Activated T-helper 2 cell treated with anti-CD3 and anti-CD28 coated beads, Interferon-gamma antibody, Interleukin-2, Interleukin-4, amounts not matched to agents 10 μg/mL and 5 μg/mL and 100 μg/mL, durations not matched to agents 14 hours and 24 hours and 36 hours (primary cell): ENCODE results near the gene YARS1. TPM values are rescaled to one million over a fixed set of nuclear protein-coding genes. Genes with fewer than 3 reads are reported as not detected.
A peak's percentile ranks its signal among the peaks of the same experiment; 100 is the strongest.

Experiments used
- DNase-seq: peaks from one replicate; pipeline ENCODE4 v3.0.0; 2021; ENCODE audit warnings: low spot score
- H3K27ac Mint-ChIP-seq: one replicate; pipeline ENCODE4 v1.8.0; 2021; ENCODE audit warnings: mixed read lengths
- H3K27me3 Mint-ChIP-seq: one replicate; pipeline ENCODE4 v1.8.0; 2021; ENCODE audit warnings: low read depth, mixed read lengths
- H3K36me3 Mint-ChIP-seq: one replicate; pipeline ENCODE4 v1.8.0; 2021; ENCODE audit warnings: low read depth, mixed read lengths
- H3K4me1 Mint-ChIP-seq: one replicate; pipeline ENCODE4 v1.8.0; 2021; ENCODE audit warnings: low read depth, mixed read lengths
- H3K4me3 Mint-ChIP-seq: one replicate; pipeline ENCODE4 v1.8.0; 2021; ENCODE audit warnings: low read depth, mild to moderate bottlenecking, moderate library complexity, mixed read lengths
- H3K9me3 Mint-ChIP-seq: one replicate; pipeline ENCODE4 v1.8.0; 2021; ENCODE audit warnings: mixed read lengths
- intact Hi-C: fragments of 100-400 bp; cut with micrococcal nuclease; formaldehyde crosslinking; loops from one replicate; pipeline ENCODE4 v1.15.1; 2023
- total RNA-seq: library from RNA; stranded (reverse); gene quantifications from 2 replicates; pipeline ENCODE4 v1.2.3, GENCODE V29; 2022

YARS1 gene
- total RNA-seq, 1 donor from 2014 or later = 155 TPM

GRCh38 chr1:32754317-32755097 is 62.7 kb downstream of the YARS1 start:
- peaks cover 32% of the 10 kb centered on the region for H3K27me3 Mint-ChIP-seq
- H3K36me3 Mint-ChIP-seq = no peaks in the 10 kb centered on the region
- no peak for DNase-seq
- no peak overlapping the region for H3K27ac Mint-ChIP-seq
- H3K9me3 Mint-ChIP-seq = no peaks in the 10 kb centered on the region
- peaks cover 4% of the 10 kb centered on the region for H3K4me1 Mint-ChIP-seq
- peak overlapping the region; percentile 55 for H3K4me3 Mint-ChIP-seq
- intact Hi-C loops = loop anchor here (5.0 kb wide), 1 partner anchor 37 kb away; no protein-coding TSS in a partner anchor

- peaks cover 35% of the 10 kb centered on the region for H3K27me3 Mint-ChIP-seq
- DNase-seq = peak; percentile 53
- H3K27ac Mint-ChIP-seq = no peak overlapping the region
- no peaks in the 10 kb centered on the region for H3K36me3 Mint-ChIP-seq
- H3K4me3 Mint-ChIP-seq = peak overlapping the region; percentile 55
- H3K4me1 Mint-ChIP-seq = peaks cover 4% of the 10 kb centered on the region
- H3K9me3 Mint-ChIP-seq = no peaks in the 10 kb centered on the region
- intact Hi-C loops = loop anchor here (5.0 kb wide), 1 partner anchor 36 kb away; no protein-coding TSS in a partner anchor
These were observed 63.4 kb downstream of the YARS1 start for GRCh38 chr1:32753532-32754316.

GRCh38 chr1:32749771-32750170 is 67.4 kb downstream of the YARS1 start:
- Mint-ChIP-seq H3K27ac (no peak overlapping the region), H3K27me3 (peaks cover 21% of the 10 kb centered on the region), H3K4me1 (peaks cover 4% of the 10 kb centered on the region), H3K9me3 (no peaks in the 10 kb centered on the region), H3K36me3 (no peaks in the 10 kb centered on the region), H3K4me3 (no peak overlapping the region)
- intact Hi-C loops = loop anchor here (5.0 kb wide), 1 partner anchor 32 kb away; no protein-coding TSS in a partner anchor
- DNase-seq = no peak

- Mint-ChIP-seq H3K9me3 (no peaks in the 10 kb centered on the region), H3K27me3 (peaks cover 22% of the 10 kb centered on the region), H3K36me3 (no peaks in the 10 kb centered on the region), H3K4me3 (no peak overlapping the region), H3K4me1 (peaks cover 2% of the 10 kb centered on the region), H3K27ac (no peak overlapping the region)
- no peak for DNase-seq
- intact Hi-C loops = no loop called here
These were observed 67.8 kb downstream of the YARS1 start for GRCh38 chr1:32749332-32749731.

GRCh38 chr1:32748926-32749325 is 68.2 kb downstream of the YARS1 start:
- no peaks in the 10 kb centered on the region for H3K36me3 Mint-ChIP-seq
- DNase-seq = no peak
- intact Hi-C loops = no loop called here
- no peaks in the 10 kb centered on the region for H3K4me1 Mint-ChIP-seq
- peaks cover 24% of the 10 kb centered on the region for H3K27me3 Mint-ChIP-seq
- no peak overlapping the region for H3K27ac Mint-ChIP-seq
- H3K9me3 Mint-ChIP-seq = no peaks in the 10 kb centered on the region
- H3K4me3 Mint-ChIP-seq = no peak overlapping the region

- intact Hi-C loops = no loop called here
- Mint-ChIP-seq H3K4me1 (no peaks in the 10 kb centered on the region), H3K27ac (no peak overlapping the region), H3K9me3 (no peaks in the 10 kb centered on the region), H3K36me3 (no peaks in the 10 kb centered on the region), H3K4me3 (no peak overlapping the region), H3K27me3 (peaks cover 29% of the 10 kb centered on the region)
- DNase-seq = no peak
These were observed 68.8 kb downstream of the YARS1 start for GRCh38 chr1:32748348-32748747.

GRCh38 chr1:32746130-32746529 is 71.0 kb downstream of the YARS1 start:
- H3K4me1 Mint-ChIP-seq = no peaks in the 10 kb centered on the region
- no peaks in the 10 kb centered on the region for H3K9me3 Mint-ChIP-seq
- intact Hi-C loops = no loop called here
- H3K27me3 Mint-ChIP-seq = peaks cover 26% of the 10 kb centered on the region
- H3K36me3 Mint-ChIP-seq = no peaks in the 10 kb centered on the region
- H3K27ac Mint-ChIP-seq = no peak overlapping the region
- H3K4me3 Mint-ChIP-seq = no peak overlapping the region
- DNase-seq = no peak

GRCh38 chr1:32744071-32744425 is 73.1 kb downstream of the YARS1 start:
- DNase-seq = no peak
- H3K36me3 Mint-ChIP-seq = no peaks in the 10 kb centered on the region
- H3K27me3 Mint-ChIP-seq = peaks cover 36% of the 10 kb centered on the region
- H3K4me3 Mint-ChIP-seq = no peak overlapping the region
- no peaks in the 10 kb centered on the region for H3K9me3 Mint-ChIP-seq
- intact Hi-C loops = no loop called here
- H3K4me1 Mint-ChIP-seq = no peaks in the 10 kb centered on the region
- no peak overlapping the region for H3K27ac Mint-ChIP-seq

GRCh38 chr1:32743380-32744070 is 73.6 kb downstream of the YARS1 start:
- no peaks in the 10 kb centered on the region for H3K36me3 Mint-ChIP-seq
- H3K27me3 Mint-ChIP-seq = peaks cover 33% of the 10 kb centered on the region
- no peaks in the 10 kb centered on the region for H3K4me1 Mint-ChIP-seq
- H3K9me3 Mint-ChIP-seq = no peaks in the 10 kb centered on the region
- DNase-seq = no peak
- no peak overlapping the region for H3K27ac Mint-ChIP-seq
- intact Hi-C loops = no loop called here
- H3K4me3 Mint-ChIP-seq = peak overlapping the region; percentile 63

- Mint-ChIP-seq H3K4me3 (peak overlapping the region; percentile 63), H3K4me1 (no peaks in the 10 kb centered on the region), H3K27ac (no peak overlapping the region), H3K9me3 (no peaks in the 10 kb centered on the region), H3K36me3 (no peaks in the 10 kb centered on the region), H3K27me3 (peaks cover 33% of the 10 kb centered on the region)
- no peak for DNase-seq
- intact Hi-C loops = no loop called here
These were observed 74.2 kb downstream of the YARS1 start for GRCh38 chr1:32742956-32743355.

GRCh38 chr1:32742199-32742947 is 74.8 kb downstream of the YARS1 start:
- Mint-ChIP-seq H3K27me3 (peaks cover 33% of the 10 kb centered on the region), H3K4me3 (peak overlapping the region; percentile 63)

GRCh38 chr1:32741413-32742198 is 75.6 kb downstream of the YARS1 start:
- peak overlapping the region; percentile 69 for H3K4me3 Mint-ChIP-seq
- DNase-seq = no peak
- H3K4me1 Mint-ChIP-seq = no peaks in the 10 kb centered on the region
- no peaks in the 10 kb centered on the region for H3K9me3 Mint-ChIP-seq
- no peak overlapping the region for H3K27ac Mint-ChIP-seq
- H3K27me3 Mint-ChIP-seq = peaks cover 35% of the 10 kb centered on the region
- intact Hi-C loops = no loop called here
- no peaks in the 10 kb centered on the region for H3K36me3 Mint-ChIP-seq

More at GRCh38 chr1:32742199-32742947, 74.8 kb downstream of the YARS1 start:
- Mint-ChIP-seq H3K9me3 (no peaks in the 10 kb centered on the region), H3K27ac (no peak overlapping the region), H3K36me3 (no peaks in the 10 kb centered on the region), H3K4me1 (no peaks in the 10 kb centered on the region)
- no peak for DNase-seq
- intact Hi-C loops = no loop called here
